Neural cell (in vitro differentiated cells): ENCODE measurements around the gene GRB2. TPM values are rescaled to one million over a fixed set of nuclear protein-coding genes. Genes with fewer than 3 reads are reported as not detected.

Source experiments
- H2AFZ ChIP-seq: fragments of 200-600, 300-800 bp; sonication (generic), shearing (Covaris generic); 2 replicates; pipeline ENCODE4 v1.6.0; 2014; ENCODE audit warnings: low read depth, mild to moderate bottlenecking, antibody characterized with exemption, low read length, moderate library complexity
- H3F3A ChIP-seq: fragments of 200-600 bp; shearing (Covaris generic); 2 replicates; pipeline ENCODE4 v1.6.1; 2016; ENCODE audit warnings: mild to moderate bottlenecking, moderate library complexity, mixed read lengths, antibody characterized with exemption, low read length; ENCODE audit not compliant: insufficient read depth, poor library complexity, severe bottlenecking
- H3K27ac ChIP-seq: fragments of 200-600, 300-800 bp; sonication (generic), shearing (Covaris generic); 2 replicates; pipeline ENCODE4 v1.5.1; 2014; ENCODE audit warnings: mild to moderate bottlenecking, low read length, moderate library complexity
- H3K27me3 ChIP-seq: fragments of 300-800, 200-600 bp; sonication (generic), shearing (Covaris generic); 2 replicates; pipeline ENCODE4 v1.6.0; 2014; ENCODE audit warnings: mild to moderate bottlenecking, low read depth, low read length, moderate library complexity; ENCODE audit not compliant: insufficient read depth
- H3K36me3 ChIP-seq: fragments of 300-800, 200-600 bp; sonication (generic), shearing (Covaris generic); 2 replicates; pipeline ENCODE4 v1.5.1; 2014; ENCODE audit warnings: mild to moderate bottlenecking, antibody characterized with exemption, low read length, moderate library complexity; ENCODE audit not compliant: insufficient read depth
- H3K4me2 ChIP-seq: fragments of 300-800, 200-600 bp; sonication (generic), shearing (Covaris generic); 2 replicates; pipeline ENCODE4 v1.6.0; 2014; ENCODE audit warnings: mild to moderate bottlenecking, low read length
- H3K4me3 ChIP-seq: fragments of 300-800, 200-600 bp; sonication (generic), shearing (Covaris generic); 2 replicates; pipeline ENCODE4 v1.5.1; 2014; ENCODE audit warnings: mild to moderate bottlenecking, low read length, moderate library complexity
- H3K79me2 ChIP-seq: fragments of 200-600 bp; shearing (Covaris generic); replicated peaks from 2 replicates; pipeline ENCODE4 v1.6.0; 2014; ENCODE audit warnings: mild to moderate bottlenecking, low read length, moderate library complexity; ENCODE audit not compliant: insufficient read depth
- H3K9ac ChIP-seq: fragments of 300-800, 200-600 bp; sonication (generic), shearing (Covaris generic); 2 replicates; pipeline ENCODE4 v1.6.1; 2016; ENCODE audit warnings: mild to moderate bottlenecking, low read length, mixed read lengths
- H3K9me2 ChIP-seq: fragments of 200-600 bp; shearing (Covaris generic); 2 replicates; pipeline ENCODE4 v1.6.1; 2016; ENCODE audit warnings: mild to moderate bottlenecking, low read length, mixed read lengths; ENCODE audit not compliant: insufficient read depth
- H3K9me3 ChIP-seq: fragments of 200-600, 300-800 bp; sonication (generic), shearing (Covaris generic); 2 replicates; pipeline ENCODE4 v1.6.1; 2016; ENCODE audit warnings: mild to moderate bottlenecking, mixed run types, low read length, moderate library complexity, mixed read lengths
- H4K20me1 ChIP-seq: fragments of 200-600 bp; shearing (Covaris generic); 2 replicates; pipeline ENCODE4 v1.6.1; 2016; ENCODE audit warnings: mild to moderate bottlenecking, mixed run types; ENCODE audit not compliant: insufficient read depth
- CTCF ChIP-seq: fragments of 450-650 bp; IDR thresholded peaks from 2 replicates; pipeline ENCODE4 v1.5.1; 2014; ENCODE audit warnings: antibody characterized with exemption, mild to moderate bottlenecking, moderate library complexity; ENCODE audit not compliant: poor library complexity, severe bottlenecking
- EP300 ChIP-seq: fragments of 450-650 bp; conservative IDR thresholded peaks from 2 replicates; pipeline ENCODE4 v1.6.1; 2014; ENCODE audit warnings: antibody characterized with exemption, mild to moderate bottlenecking, moderate library complexity; ENCODE audit not compliant: poor library complexity, severe bottlenecking
- EZH2 ChIP-seq: fragments of 200-600, 300-800 bp; shearing (Covaris generic), sonication (generic); IDR thresholded peaks from 2 replicates; pipeline ENCODE4 v1.6.1; 2014; ENCODE audit warnings: antibody characterized with exemption, low read length, borderline replicate concordance, mild to moderate bottlenecking; ENCODE audit not compliant: insufficient read depth, poor library complexity, severe bottlenecking
- MXI1 ChIP-seq: fragments of 450-650 bp; conservative IDR thresholded peaks from 2 replicates; pipeline ENCODE4 v1.6.1; 2014; ENCODE audit warnings: antibody characterized with exemption, mild to moderate bottlenecking; ENCODE audit not compliant: poor library complexity, severe bottlenecking
- POLR2AphosphoS5 ChIP-seq: IDR thresholded peaks from 2 replicates; pipeline ENCODE4 v1.6.1; 2012
- RAD21 ChIP-seq: fragments of 450-650 bp; conservative IDR thresholded peaks from 2 replicates; pipeline ENCODE4 v1.6.1; 2014; ENCODE audit warnings: antibody characterized with exemption, mild to moderate bottlenecking, moderate library complexity
- SMC3 ChIP-seq: fragments of 450-650 bp; conservative IDR thresholded peaks from 2 replicates; pipeline ENCODE4 v1.6.1; 2014; ENCODE audit warnings: antibody characterized with exemption, mild to moderate bottlenecking, moderate library complexity; ENCODE audit not compliant: poor library complexity
- TAF1 ChIP-seq: IDR thresholded peaks from 2 replicates; pipeline ENCODE4 v1.6.1; 2012; ENCODE audit warnings: low read depth
- polyA plus RNA-seq: library from polyadenylated mRNA; depleted of rRNA; stranded (reverse); fragments of >200 nt; gene quantifications from 2 replicates; pipeline ENCODE4 v1.2.3, GENCODE V29; 2014
- TF ChIP-seq, protein P1 (sequence below): IDR thresholded peaks from 2 replicates; pipeline ENCODE4 v1.6.1; 2012; ENCODE audit warnings: borderline replicate concordance

The GRB2 gene
- polyA plus RNA-seq, 1 donor from 2014 or later, result 134 TPM

DNA sequence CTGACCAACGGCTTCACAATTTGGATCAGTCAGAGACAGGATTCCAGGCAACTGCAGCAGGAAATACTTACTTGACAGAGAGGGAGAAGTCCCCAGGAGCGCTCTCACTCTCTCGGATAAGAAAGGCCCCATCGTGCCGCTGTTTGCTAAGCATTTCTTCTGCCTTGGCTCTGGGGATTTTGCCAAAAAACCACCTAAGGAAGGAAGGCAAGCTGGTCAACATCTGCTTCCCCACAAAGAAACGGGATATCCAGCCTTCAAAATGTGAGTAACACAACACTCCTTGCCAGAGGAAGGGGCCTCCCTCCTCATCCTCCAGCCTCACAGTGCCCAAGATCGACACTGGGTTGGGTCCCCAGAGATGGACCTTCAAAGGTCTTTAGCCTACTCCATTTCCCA is 79.7 kb downstream of the GRB2 start:
- TF ChIP-seq EZH2 (no peak), EP300 (no peak), POLR2AphosphoS5 (no peak), RAD21 (no peak), TAF1 (no peak), MXI1 (no peak), CTCF (no peak), SMC3 (no peak)
- TF ChIP-seq, protein P1, sequence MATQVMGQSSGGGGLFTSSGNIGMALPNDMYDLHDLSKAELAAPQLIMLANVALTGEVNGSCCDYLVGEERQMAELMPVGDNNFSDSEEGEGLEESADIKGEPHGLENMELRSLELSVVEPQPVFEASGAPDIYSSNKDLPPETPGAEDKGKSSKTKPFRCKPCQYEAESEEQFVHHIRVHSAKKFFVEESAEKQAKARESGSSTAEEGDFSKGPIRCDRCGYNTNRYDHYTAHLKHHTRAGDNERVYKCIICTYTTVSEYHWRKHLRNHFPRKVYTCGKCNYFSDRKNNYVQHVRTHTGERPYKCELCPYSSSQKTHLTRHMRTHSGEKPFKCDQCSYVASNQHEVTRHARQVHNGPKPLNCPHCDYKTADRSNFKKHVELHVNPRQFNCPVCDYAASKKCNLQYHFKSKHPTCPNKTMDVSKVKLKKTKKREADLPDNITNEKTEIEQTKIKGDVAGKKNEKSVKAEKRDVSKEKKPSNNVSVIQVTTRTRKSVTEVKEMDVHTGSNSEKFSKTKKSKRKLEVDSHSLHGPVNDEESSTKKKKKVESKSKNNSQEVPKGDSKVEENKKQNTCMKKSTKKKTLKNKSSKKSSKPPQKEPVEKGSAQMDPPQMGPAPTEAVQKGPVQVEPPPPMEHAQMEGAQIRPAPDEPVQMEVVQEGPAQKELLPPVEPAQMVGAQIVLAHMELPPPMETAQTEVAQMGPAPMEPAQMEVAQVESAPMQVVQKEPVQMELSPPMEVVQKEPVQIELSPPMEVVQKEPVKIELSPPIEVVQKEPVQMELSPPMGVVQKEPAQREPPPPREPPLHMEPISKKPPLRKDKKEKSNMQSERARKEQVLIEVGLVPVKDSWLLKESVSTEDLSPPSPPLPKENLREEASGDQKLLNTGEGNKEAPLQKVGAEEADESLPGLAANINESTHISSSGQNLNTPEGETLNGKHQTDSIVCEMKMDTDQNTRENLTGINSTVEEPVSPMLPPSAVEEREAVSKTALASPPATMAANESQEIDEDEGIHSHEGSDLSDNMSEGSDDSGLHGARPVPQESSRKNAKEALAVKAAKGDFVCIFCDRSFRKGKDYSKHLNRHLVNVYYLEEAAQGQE, result no peak
- H3K79me2 ChIP-seq, result peaks cover 4% of the 10 kb centered on the region
- no peaks in the 10 kb centered on the region for H3K9me3 ChIP-seq
- H3K4me3 ChIP-seq, result no peak overlapping the region
- H3K36me3 ChIP-seq, result no peaks in the 10 kb centered on the region
- no peaks in the 10 kb centered on the region for H3F3A ChIP-seq
- no peak overlapping the region for H3K27ac ChIP-seq
- H2AFZ ChIP-seq, result no peak overlapping the region
- no peak overlapping the region for H3K4me2 ChIP-seq
- H3K9me2 ChIP-seq, result no peaks in the 10 kb centered on the region
- no peaks in the 10 kb centered on the region for H3K27me3 ChIP-seq
- H4K20me1 ChIP-seq, result peaks cover 4% of the 10 kb centered on the region
- no peak overlapping the region for H3K9ac ChIP-seq

GRCh38 chr17:75325348-75325747 is 80.1 kb downstream of the GRB2 start:
- H3K36me3 ChIP-seq, result no peaks in the 10 kb centered on the region
- H3K9me2 ChIP-seq, result no peaks in the 10 kb centered on the region
- H3K4me3 ChIP-seq, result no peak overlapping the region
- no peak overlapping the region for H2AFZ ChIP-seq
- no peaks in the 10 kb centered on the region for H3K27me3 ChIP-seq
- no peak overlapping the region for H3K9ac ChIP-seq
- no peaks in the 10 kb centered on the region for H3F3A ChIP-seq
- no peaks in the 10 kb centered on the region for H3K9me3 ChIP-seq
- TF ChIP-seq, protein P1, result no peak
- peaks cover 4% of the 10 kb centered on the region for H4K20me1 ChIP-seq
- H3K4me2 ChIP-seq, result no peak overlapping the region
- H3K27ac ChIP-seq, result no peak overlapping the region
- H3K79me2 ChIP-seq, result peaks cover 4% of the 10 kb centered on the region
